Fibroblast of skin of back (primary cell): ENCODE results near the gene ZGRF1.
"Not testable (repeated sequence)": the region's sequence is repeated elsewhere in the genome, so short reads cannot be mapped to it uniquely, and the experiment has no call there.

Experiments
- DNase-seq: peaks from one replicate; pipeline ENCODE4 v3.0.0-alpha.2; 2013

Gene ZGRF1

DNA sequence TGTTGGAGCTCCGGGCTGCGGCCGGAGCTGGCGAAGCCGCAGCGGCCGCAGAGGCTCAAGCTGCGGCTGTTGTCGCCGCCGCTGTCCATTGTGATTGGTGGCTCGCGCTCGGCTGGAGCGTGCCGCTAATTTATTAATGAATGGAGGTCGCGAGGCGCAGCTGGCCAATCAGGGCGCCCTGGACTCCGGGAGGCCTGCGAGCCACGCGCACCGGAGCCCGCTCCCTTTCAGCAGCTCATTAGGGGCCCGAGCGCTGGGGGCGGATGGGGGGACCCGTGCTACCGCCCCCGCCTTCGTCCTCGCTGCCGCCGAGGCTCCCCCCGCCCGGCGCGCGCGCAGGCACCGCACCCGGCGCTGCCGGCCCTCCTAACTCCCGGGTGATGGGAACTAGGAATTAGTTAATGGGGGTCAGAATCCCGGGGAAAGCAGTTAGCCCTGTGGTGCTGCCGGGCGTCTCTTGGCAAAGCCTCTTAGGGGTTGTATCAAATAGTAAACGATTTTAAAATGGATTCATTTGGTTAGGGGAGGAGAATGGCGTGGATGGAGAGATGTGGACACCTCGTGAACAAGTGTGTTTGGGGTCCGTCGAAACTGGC, 120.1 kb downstream of the ZGRF1 start:
- DNase-seq = no peak

DNA sequence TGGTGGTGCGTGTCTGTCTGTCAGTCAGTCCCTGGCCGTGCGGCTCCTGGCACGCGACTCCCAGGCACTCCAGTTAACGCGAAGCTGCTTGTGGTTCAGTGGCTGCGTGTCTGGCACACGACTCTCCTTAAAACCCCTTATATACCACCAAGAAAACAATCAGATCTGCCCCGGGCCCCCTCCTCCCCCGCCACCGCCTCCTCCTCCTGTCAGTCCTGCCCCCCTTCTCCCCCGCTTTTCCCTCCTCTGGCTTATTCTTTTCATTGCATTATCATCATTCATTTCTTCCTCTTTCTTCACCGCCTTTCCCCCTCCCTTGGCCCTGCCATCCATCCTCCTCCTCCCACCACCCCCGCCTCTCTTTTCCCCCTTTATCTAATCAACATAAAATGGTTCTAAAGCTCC, 120.6 kb downstream of the ZGRF1 start, which contains the start of gene NEUROG2:
TSS of gene NEUROG2 (minus strand) at position 115 of the 405 bp plus-strand sequence. CDS start 705 bp downstream, outside the sequence.
- no peak for DNase-seq

DNA sequence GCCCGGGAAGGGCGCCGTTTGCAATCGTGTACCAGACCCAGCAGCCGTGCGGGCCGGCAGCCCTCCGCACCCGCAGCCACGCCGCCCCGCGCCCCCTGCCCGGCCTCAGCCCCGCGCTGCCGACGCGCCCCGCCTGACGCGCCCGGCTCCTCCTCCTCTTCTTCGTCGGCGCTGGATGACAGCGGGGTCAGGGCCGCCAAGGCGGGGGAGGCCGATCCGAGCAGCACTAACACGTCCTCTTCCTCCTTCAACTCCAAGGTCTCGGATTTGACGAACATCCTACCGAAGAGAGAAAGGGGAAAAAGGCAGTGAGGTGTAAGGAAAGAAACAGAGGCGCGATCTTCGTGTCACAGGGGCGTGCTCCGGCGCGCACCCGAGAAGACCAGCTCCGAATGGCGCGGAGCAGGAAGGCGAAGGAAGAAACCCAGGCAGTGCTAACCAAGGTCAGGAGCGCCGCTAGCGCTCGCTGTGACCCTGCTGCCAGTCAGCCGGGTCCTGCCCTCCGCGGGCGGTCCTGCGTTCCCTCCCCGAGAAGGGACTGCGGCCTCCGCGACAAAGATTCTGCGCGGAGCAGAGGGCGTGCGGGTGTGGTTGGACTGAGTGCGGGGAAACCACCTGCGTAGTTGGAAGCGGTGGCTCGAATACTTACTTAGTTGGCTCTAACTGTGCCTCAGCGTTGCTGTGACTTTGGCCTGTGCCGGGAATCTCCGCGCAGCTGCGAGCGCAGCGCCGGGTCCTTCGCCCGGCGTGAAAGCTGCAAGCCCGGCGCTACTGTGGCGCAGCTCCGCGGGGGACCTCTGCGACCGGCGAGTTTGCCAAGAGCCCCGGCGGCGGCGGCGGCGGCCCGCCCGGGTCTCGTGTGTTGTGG, 121.3 kb downstream of the ZGRF1 start:
- peak; percentile 34 for DNase-seq

DNA sequence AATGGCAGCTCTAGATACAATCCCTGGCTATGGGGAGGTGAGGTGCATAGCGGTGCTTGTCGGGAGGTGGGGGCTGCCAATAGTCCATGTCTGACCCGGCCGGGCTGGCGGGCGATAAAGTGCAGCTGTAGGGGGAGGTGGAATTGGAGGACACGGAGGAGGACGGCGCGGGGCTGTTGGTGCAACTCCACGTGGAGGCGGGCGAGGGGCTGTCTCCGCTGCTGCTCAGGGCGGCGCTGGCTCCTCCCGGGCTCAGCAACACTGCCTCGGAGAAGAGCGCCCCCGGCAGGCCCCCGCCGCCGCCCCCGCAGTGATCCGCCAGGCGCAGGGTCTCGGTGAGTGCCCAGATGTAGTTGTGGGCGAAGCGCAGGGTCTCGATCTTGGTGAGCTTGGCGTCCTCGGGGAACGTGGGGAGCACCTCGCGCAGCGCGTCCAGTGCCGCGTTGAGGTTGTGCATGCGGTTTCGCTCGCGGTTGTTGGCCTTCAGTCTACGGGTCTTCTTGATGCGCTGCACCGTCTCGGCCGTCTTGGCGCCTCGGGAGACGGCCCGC, 122.0 kb downstream of the ZGRF1 start:
- no peak for DNase-seq

DNA sequence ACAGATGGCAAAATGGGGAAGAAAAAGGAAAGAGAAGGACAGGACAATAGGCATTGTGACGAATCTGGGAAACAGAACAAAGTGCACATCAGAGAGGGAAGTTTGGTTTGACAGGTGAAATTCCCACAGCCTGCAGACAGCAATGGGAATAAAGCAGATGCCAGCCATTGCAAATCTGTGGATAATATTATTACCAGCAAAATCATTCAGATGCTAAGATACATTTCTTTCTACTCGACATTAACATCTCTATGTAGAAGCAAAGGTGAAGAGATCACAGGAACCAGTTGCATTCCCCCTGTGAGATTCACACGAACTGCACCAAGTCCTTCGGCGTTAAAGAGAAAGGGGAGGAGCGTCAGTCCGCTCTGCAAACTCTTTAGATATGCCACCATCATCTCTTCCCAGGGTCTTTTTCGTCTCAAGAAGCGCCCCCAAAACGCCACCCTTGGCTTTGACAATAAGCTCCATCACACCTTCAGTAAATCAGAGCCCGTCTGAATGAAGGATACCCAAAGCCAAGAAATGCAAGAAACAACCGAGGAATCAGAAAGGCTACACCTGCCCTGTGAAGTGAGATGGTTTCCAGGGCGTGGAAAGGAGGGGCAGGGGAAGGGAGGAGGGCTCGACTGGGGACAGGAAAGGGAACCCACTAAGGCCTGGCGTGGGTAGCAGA, 122.6 kb downstream of the ZGRF1 start:
- no peak for DNase-seq

DNA sequence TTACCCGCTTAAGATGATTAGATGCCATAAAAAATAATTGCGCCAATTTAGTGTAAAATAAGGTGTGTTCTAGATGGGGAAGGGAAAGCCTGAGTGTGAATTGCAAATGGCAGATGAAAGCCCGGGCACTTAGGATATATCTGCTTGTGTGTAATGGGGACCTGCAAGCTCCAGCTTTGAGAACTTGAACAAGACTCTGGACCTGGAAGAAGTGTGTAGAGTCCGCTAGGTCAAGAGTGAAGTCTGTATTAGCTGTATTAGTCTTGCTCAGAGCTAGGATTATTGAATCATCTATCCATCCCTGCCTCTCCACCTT, 124.9 kb downstream of the ZGRF1 start:
- no peak for DNase-seq

DNA sequence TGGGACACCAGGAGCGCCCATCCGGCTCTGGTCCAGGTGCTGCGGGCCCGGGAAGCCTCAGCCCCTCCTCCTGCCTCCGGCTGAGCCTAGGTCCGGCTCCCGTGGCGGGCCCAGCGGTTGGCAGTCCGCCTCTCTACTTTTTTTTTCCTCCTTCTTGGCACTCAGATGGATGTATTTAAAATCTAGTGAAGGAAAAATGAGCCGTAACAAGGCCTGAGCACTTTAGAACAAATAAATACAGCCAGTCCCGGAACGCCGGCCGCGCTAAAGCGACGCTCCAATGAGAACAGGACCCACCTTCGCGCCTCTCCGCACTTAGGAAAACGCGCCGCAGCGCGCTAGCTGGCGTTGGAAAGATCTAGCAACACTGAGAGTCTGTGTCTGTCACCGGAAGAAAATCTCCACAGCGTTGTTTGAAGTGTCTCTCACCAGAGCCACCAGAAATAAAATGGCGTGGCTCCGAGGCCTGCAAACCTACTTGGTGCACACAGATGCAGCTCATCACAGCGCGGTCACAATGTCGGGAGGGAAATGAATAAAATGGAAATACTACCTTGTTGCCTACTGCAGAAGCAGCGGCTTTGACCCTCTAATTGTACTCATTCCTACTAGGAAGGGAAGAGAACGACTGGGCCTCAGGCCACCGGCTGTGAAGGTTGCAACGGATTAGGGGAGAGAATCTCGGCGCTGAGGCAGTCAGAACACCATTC, 125.5 kb downstream of the ZGRF1 start:
- no peak for DNase-seq

DNA sequence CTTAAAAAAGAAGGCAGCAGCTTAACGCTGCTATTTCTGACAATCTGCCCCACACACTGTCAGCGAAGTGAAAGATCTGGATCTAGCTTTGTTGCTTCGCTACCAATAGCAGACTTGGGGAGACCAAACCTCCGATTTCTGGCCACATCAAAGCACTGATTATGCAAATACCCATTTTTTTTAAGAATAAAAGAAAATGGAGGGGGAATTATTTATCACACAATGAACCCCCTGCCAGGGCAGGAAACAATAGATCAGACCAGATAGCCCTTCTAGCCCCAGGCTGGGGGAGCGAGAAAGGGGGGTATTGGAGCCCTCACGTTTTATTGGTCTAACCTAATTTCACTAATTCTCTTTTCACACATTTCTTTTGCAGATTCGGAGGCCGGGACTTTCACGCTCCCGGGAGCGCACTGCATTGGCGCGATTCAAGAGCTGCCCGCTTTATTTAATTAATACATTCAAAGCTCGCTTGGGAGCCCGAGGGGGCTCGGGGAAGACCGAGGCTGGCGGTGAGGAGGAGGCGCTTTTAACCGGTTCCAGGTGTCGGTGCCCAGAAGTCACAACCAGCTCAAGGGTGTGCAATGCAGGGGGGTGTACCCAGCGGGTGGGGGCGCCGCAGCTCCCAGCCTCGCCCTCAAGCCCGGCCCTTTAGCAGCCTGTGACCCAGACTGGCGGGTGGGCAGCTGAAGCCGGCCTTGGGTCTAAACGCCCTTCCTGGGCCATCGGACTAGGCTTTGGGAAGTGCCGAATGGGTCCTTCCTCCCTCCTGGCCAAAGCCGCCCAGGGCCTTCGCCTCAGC, 126.2 kb downstream of the ZGRF1 start:
- DNase-seq = no peak

DNA sequence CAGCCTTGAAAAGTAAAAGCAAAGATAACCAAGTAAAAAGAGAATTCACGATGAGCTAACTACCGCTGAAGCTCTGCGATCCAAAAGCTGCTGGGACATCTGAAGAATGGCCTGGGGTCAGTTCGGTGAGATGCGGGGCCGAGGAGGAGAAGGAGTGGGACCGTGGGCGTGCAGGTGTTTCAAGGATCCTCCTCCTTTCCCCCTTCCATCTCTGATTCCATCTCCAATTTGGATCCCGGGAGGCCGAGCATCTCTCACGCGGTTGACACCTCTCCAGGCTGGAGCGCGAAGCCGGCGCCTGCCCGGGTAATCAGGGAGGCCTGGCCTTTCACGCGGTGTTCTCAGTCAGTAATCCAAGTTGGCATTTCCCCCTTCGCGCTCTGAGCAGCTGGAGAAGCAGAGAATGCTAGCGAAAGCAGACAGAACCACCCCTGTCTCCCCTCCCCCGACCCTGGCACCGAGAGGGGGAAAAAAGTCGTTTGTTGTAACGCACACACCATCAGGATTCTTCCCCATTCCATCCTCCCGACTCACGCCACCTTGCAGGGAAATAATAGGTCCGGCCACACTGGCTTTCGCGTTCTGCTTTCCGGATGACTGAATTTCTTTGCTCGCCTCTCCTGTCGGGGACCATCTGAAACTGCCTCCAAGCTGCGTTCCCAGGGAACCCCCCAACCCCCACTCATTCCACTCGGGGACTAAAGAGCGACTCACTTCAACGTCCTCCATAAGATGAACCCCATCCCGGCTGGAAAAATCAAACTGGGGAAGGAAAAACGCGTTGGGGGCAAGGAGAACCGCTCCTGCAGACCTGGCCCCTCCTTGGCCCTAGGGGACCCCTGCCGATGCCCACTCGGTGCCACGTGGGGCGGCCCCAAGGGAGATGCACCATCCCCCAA, 127.2 kb downstream of the ZGRF1 start:
- peak; percentile 36 for DNase-seq

DNA sequence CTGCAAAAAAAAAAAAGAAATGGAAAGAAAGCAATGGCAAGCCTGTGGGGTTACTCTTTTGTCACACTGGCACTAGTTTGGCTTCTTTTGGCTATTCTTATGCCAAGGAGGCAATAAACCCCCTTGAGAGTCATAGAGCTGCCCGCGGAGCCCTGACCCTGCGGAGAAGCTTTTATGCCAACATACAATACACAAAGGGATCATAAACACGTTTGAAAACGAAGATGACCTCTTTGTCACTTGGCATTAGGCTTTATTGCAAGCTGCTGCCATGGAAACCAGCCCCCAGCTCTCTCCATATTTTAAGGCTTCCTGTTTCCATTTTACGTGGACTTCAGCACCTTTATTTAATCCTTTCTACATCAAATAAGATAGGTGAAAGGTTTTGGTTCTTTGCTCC, 128.4 kb downstream of the ZGRF1 start:
- no peak for DNase-seq

DNA sequence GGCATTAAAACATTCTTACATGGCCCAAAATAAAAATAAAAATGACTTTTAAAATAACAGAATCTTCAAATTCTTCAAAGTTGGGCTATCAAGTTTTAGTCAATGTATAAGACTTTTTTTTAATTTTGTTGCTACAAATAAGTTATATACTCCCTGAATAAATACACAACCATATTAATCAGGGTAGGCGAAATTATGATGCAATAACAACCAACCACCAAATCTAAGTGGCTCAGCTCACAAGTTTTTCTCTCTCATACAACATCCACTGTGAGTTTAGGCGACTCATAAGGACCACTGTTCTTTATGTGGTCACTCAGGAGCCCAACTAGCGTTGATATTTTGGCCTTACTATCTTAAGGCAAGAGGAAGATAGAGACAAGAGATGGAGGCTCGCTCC, 131.9 kb downstream of the ZGRF1 start:
- DNase-seq = no peak

DNA sequence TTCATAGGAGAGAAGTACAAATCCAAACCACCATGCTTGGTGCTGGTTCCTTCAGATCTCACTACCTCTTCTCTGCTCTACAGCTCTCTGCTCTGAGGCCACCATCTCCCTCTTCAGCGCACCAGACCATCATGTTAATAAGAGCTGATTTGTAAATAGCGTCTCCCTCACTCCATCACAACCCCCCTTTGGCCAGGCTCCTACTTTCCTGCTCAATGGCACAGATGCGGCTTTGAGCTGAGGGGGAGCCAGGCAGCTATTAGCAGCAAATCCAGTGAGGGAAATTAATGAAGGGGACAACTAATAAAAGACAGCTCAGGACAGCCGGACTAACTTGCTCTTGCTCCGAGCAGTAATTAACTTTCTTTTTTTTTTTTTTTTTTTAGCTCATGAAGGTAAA, 133.8 kb downstream of the ZGRF1 start:
- no peak for DNase-seq

DNA sequence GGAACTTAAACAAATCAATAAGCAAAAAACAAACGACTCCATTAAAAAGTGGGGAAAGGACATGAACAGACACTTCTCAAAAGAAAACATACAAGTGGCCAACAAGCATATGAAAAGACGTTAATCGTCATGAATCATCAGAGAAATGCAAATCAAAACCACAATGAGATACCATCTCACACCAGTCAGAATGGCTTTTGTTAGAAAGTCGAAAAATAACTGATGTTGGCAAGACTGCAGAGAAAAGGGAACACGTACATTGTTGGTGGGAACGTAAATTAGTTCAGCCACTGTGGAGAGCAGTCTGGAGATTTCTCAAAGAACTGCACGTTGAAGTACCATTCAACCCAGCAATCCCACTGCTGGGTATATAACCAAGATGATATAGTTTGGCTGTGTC, 144.4 kb downstream of the ZGRF1 start:
- DNase-seq = no peak

DNA sequence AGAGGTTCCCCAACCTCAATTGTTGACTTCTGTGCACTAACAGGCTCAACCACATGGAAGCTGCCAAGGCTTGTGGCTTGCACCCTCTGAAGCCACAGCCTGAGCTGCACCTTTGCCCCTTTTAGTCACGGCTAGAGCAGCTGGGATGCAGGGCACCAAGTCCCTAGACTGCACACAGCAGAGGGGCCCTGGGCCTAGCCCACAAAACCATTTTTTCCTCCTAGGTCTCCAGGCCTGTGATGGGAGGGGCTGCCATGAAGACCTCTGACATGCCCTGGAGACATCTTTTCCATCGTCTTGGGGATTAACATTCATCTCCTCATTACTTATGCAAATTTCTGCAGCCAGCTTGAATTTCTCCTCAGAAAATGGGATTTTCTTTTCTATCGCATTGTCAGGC, 145.9 kb downstream of the ZGRF1 start:
- DNase-seq = not testable (repeated sequence)
